GM06990 (cell line): ENCODE results near the gene RAB11B.

ENCODE experiments used
- DNase-seq: peaks from one replicate; pipeline ENCODE4 v3.0.0-alpha.2; 2011; ENCODE audit not compliant: insufficient read length; ENCODE audit errors: extremely low read depth
- H3K27me3 ChIP-seq: replicated peaks from 2 replicates; pipeline ENCODE4 v1.6.0; 2011; ENCODE audit warnings: low read length; ENCODE audit not compliant: control insufficient read depth, insufficient read depth
- H3K36me3 ChIP-seq: 2 replicates; pipeline ENCODE4 v1.5.1; 2011; ENCODE audit warnings: low read length; ENCODE audit not compliant: control insufficient read depth, insufficient read depth
- H3K4me3 ChIP-seq: replicated peaks from 2 replicates; pipeline ENCODE4 v1.5.1; 2011; ENCODE audit warnings: low read depth, mild to moderate bottlenecking, control low read depth, low read length
- TF ChIP-seq, protein P1 (sequence below): IDR thresholded peaks from 2 replicates; pipeline ENCODE4 v1.5.1; 2011; ENCODE audit warnings: low read length, control low read depth, mild to moderate bottlenecking, inconsistent platforms; ENCODE audit not compliant: insufficient read depth, poor library complexity, severe bottlenecking

The RAB11B gene

GRCh38 chr19:8396185-8396562 is 6.0 kb downstream of the RAB11B start:
- Histone ChIP-seq H3K4me3 (no peak overlapping the region), H3K27me3 (no peaks in the 10 kb centered on the region), H3K36me3 (peaks cover 6% of the 10 kb centered on the region)
- DNase-seq: no peak
- TF ChIP-seq, protein P1, sequence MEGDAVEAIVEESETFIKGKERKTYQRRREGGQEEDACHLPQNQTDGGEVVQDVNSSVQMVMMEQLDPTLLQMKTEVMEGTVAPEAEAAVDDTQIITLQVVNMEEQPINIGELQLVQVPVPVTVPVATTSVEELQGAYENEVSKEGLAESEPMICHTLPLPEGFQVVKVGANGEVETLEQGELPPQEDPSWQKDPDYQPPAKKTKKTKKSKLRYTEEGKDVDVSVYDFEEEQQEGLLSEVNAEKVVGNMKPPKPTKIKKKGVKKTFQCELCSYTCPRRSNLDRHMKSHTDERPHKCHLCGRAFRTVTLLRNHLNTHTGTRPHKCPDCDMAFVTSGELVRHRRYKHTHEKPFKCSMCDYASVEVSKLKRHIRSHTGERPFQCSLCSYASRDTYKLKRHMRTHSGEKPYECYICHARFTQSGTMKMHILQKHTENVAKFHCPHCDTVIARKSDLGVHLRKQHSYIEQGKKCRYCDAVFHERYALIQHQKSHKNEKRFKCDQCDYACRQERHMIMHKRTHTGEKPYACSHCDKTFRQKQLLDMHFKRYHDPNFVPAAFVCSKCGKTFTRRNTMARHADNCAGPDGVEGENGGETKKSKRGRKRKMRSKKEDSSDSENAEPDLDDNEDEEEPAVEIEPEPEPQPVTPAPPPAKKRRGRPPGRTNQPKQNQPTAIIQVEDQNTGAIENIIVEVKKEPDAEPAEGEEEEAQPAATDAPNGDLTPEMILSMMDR: no peak

GRCh38 chr19:8396563-8397203 is 6.5 kb downstream of the RAB11B start:
- no peak overlapping the region for H3K4me3 ChIP-seq
- H3K27me3 ChIP-seq: no peaks in the 10 kb centered on the region
- DNase-seq: peak; percentile 62
- TF ChIP-seq, protein P1: peak; percentile 85
- H3K36me3 ChIP-seq: peaks cover 6% of the 10 kb centered on the region

DNA sequence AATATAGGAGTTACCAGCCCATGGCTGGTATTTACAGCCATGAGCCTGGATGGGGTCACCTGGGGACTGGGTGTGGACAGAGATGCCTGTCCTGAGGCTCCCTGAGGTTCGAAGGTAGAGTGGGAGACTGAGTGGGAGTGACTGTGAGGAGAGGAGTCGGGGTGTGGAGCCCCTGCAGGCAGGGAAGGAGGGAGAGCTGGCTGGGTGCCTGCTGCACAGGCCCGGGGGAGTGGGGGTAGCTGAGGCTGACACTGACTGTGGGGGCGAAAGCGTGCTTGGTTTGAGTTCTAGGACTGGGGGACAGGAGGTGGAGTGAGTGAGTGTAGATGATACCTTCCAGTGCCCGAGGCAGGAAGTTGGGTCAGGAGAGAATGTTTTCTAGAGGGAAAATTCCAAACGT is 7.1 kb downstream of the RAB11B start:
- peaks cover 10% of the 10 kb centered on the region for H3K36me3 ChIP-seq
- no peak for DNase-seq
- TF ChIP-seq, protein P1: no peak
- no peak overlapping the region for H3K4me3 ChIP-seq
- no peaks in the 10 kb centered on the region for H3K27me3 ChIP-seq

- Histone ChIP-seq H3K4me3 (no peak overlapping the region), H3K36me3 (peaks cover 12% of the 10 kb centered on the region), H3K27me3 (no peaks in the 10 kb centered on the region)
- TF ChIP-seq, protein P1: no peak
- DNase-seq: no peak
Measured at GRCh38 chr19:8397746-8398310, 7.7 kb downstream of the RAB11B start.

DNA sequence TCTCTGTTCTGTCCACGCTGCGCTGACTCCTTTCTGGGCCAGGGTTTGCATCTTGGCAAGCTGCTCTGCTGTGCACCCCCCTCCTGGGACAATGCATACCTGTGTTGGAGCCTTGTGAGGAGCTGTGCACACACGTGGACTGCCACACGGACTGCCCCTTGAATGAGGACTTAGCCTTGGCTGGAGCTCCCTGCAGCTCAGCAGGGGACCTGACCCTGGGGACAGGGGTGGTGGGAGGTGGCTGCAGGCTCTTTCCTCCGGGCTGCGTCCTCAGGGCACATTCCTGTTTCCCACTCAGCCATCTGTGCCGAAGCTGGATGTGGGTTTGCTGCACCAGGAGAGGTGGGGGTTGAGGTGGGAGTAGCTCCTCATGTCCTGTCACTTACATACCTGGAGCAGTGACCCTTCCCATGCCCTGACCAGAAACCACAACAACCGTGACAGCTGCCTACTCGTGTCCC is 8.2 kb downstream of the RAB11B start:
- TF ChIP-seq, protein P1: no peak
- no peaks in the 10 kb centered on the region for H3K27me3 ChIP-seq
- no peak overlapping the region for H3K4me3 ChIP-seq
- no peak for DNase-seq
- peaks cover 17% of the 10 kb centered on the region for H3K36me3 ChIP-seq

DNA sequence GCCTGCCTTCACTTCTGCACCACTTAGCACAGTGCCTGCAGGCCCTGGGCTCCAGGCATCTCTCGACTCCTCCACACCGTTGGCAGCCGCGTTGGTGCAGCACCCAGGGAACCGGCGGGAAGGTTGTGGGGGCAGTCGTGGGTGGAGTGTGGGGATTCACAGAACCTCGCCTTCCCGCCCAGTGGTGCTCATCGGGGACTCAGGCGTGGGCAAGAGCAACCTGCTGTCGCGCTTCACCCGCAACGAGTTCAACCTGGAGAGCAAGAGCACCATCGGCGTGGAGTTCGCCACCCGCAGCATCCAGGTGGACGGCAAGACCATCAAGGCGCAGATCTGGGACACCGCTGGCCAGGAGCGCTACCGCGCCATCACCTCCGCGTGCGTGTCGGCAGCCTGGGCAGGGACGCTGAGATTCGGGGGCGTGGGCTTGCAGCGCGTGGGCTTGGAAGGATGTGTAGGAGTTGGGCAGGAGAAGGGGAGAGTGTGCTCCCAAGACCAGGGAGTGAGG is 9.6 kb downstream of the RAB11B start:
- H3K36me3 ChIP-seq: peaks cover 19% of the 10 kb centered on the region

More for the DNA sequence above, 9.6 kb downstream of the RAB11B start:
- H3K27me3 ChIP-seq: no peaks in the 10 kb centered on the region
- TF ChIP-seq, protein P1: no peak
- H3K4me3 ChIP-seq: no peak overlapping the region
- no peak for DNase-seq
